ENCODE results near the gene KLHL35. TPM values are rescaled to one million over a fixed set of nuclear protein-coding genes. Genes with fewer than 3 reads are reported as not detected.

Gene KLHL35
- total RNA-seq, 2 donors from 2014 or later, result 4.4 to 4.6 TPM

DNA sequence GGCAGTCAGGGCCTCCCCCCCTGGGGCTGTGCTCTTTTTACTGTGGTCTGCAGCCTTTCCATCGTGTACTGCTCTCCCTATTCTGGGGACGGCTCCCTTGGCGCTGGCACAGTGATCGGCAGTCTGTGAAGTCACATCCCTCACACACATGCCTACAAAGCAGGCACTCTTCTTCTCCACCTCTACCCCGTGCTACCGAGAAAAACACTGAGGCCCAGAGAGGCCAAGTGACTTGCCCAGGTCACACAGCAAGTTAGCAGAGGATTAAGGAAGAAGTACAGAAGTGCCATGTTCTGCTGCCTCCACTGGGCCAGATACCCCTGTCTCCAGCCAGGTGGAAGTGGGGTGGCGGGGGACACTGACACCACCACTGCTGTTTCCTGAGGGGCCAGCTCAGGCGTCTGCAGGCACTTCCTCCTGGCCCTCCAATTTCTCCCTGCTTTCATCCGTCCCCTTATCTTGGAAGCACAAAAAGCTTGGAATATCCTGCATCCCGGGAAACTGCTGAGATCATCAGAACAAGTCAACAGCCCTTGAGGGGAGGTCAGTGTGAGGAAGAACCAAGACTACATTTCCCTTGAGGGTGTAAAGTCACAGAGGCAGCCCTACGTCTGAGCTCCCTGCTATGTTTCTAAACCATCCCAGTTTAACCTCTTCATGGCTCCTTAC, 30.2 kb upstream of the KLHL35 start:
- H3K4me1 ChIP-seq, result no peaks in the 10 kb centered on the region
- no peaks in the 10 kb centered on the region for H3K36me3 ChIP-seq (replicated peaks in 1 of 2; ENCODE audit: insufficient read depth in 1 of 2, low read depth in 2 of 2)
- H3K4me3 ChIP-seq, result no peak overlapping the region
- WGBS, 2 donors, result 70 to 79% methylated on average over 8 to 11 of the region's 11 CpGs
- H3K27me3 ChIP-seq, result no peaks in the 10 kb centered on the region
- H3K9me3 ChIP-seq, result no peaks in the 10 kb centered on the region
- TF ChIP-seq, protein P1, sequence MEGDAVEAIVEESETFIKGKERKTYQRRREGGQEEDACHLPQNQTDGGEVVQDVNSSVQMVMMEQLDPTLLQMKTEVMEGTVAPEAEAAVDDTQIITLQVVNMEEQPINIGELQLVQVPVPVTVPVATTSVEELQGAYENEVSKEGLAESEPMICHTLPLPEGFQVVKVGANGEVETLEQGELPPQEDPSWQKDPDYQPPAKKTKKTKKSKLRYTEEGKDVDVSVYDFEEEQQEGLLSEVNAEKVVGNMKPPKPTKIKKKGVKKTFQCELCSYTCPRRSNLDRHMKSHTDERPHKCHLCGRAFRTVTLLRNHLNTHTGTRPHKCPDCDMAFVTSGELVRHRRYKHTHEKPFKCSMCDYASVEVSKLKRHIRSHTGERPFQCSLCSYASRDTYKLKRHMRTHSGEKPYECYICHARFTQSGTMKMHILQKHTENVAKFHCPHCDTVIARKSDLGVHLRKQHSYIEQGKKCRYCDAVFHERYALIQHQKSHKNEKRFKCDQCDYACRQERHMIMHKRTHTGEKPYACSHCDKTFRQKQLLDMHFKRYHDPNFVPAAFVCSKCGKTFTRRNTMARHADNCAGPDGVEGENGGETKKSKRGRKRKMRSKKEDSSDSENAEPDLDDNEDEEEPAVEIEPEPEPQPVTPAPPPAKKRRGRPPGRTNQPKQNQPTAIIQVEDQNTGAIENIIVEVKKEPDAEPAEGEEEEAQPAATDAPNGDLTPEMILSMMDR (IDR thresholded peaks at IDR 0.05), result no peak
- TF ChIP-seq POLR2A (IDR thresholded peaks at IDR 0.05), result no peak
- ATAC-seq (no peak), DNase-seq (no peak)
- intact Hi-C loops (cut with DNase I), result no loop called here
- no peak overlapping the region for H3K27ac ChIP-seq

- Histone ChIP-seq H3K4me1 (no peaks in the 10 kb centered on the region), H3K27me3 (no peaks in the 10 kb centered on the region), H3K9me3 (no peaks in the 10 kb centered on the region), H3K4me3 (no peak overlapping the region), H3K27ac (no peak overlapping the region), H3K36me3 (replicated peaks in 1 of 2; ENCODE audit: insufficient read depth in 1 of 2, low read depth in 2 of 2) (no peaks in the 10 kb centered on the region)
- no peak for TF ChIP-seq POLR2A (IDR thresholded peaks at IDR 0.05)
- TF ChIP-seq, protein P1 (IDR thresholded peaks at IDR 0.05), result no peak
- ATAC-seq, result no peak
- no peak for DNase-seq
- WGBS, 2 donors, result 81 to 98% methylated on average over 4 to 5 of the region's 5 CpGs
- intact Hi-C loops (cut with DNase I), result no loop called here
These were observed 29.2 kb upstream of the KLHL35 start for GRCh38 chr11:75462117-75462653.

DNA sequence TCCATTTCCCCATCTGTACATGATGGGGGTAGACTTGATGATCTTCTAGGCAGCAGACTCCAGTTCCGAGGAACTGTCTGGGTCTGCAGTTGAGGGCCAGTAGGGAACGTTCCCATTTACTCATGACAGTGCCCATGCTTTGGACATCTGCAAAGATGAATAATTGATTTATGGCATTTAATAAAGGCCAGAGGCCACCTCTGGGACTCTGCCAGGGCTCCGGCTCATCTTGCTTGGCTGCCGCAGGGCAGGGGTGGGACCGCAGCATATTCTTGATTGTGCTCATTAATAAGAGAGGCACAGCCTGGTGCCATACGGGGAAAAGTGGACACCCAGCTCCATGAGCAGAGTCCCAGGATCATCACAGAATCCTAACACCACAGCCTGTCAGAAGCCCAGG, 28.1 kb upstream of the KLHL35 start:
- no peaks in the 10 kb centered on the region for H3K9me3 ChIP-seq
- no peak for DNase-seq
- no peak for ATAC-seq
- H3K4me3 ChIP-seq, result no peak overlapping the region
- intact Hi-C loops (cut with DNase I), result no loop called here
- WGBS, 2 donors, result 85 to 89% methylated on average over 6 of the region's 6 CpGs
- H3K4me1 ChIP-seq, result no peaks in the 10 kb centered on the region
- no peaks in the 10 kb centered on the region for H3K27me3 ChIP-seq
- H3K36me3 ChIP-seq (replicated peaks in 1 of 2; ENCODE audit: insufficient read depth in 1 of 2, low read depth in 2 of 2), result no peaks in the 10 kb centered on the region
- H3K27ac ChIP-seq, result no peak overlapping the region
- TF ChIP-seq, protein P1 (IDR thresholded peaks at IDR 0.05), result no peak
- no peak for TF ChIP-seq POLR2A (IDR thresholded peaks at IDR 0.05)

DNA sequence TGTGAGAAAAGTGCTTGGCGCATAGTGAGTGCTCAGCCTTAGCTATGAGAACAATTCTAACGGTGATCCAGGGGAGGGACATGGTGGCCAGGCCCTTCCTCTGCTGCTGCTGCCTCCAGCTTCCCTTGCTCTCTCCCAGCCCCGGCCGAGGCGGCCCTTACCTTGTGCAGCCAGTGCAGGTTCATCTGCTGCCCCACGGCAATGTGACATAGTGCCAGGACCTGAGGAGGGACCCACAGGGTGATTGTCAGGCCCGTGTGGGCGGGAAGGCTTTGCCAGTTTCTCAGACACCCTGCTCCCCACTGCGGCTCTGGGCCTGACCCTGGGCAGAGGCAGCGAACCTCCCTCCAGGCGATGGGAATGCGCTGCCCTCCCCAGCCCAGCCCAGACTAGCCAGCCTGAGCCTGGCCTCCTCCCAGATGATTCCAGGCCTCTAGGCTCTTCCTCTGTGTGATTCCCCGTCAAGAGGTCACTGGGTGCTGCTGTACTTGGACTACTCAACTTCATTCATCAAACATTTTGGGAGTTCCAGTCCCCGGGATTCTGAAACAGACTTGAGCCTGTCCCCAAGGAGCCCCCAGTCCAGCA, 23.7 kb upstream of the KLHL35 start:
- no peak for ATAC-seq
- H3K27ac ChIP-seq, result no peak overlapping the region
- no peak for DNase-seq
- no peak overlapping the region for H3K4me3 ChIP-seq
- H3K36me3 ChIP-seq (replicated peaks in 1 of 2; ENCODE audit: insufficient read depth in 1 of 2, low read depth in 2 of 2), result no peaks in the 10 kb centered on the region
- intact Hi-C loops (cut with DNase I), result no loop called here
- WGBS, 2 donors, result 89 to 91% methylated on average over 13 to 14 of the region's 14 CpGs
- H3K27me3 ChIP-seq, result no peaks in the 10 kb centered on the region
- H3K4me1 ChIP-seq, result peaks cover 19% of the 10 kb centered on the region
- TF ChIP-seq POLR2A (IDR thresholded peaks at IDR 0.05), result no peak
- TF ChIP-seq, protein P1 (IDR thresholded peaks at IDR 0.05), result no peak
- H3K9me3 ChIP-seq, result no peaks in the 10 kb centered on the region

Data from body of pancreas (tissue), 4 donors.